Peyer's patch (tissue), 4 donors: ENCODE measurements around the gene IL21R.

Experiments used
- CTCF ChIP-seq, 6 experiments: fragments of 450-650 bp in 4 of 6; fragments of 200-600 bp in 2 of 6; sonication (generic) in 1 of 6; IDR thresholded peaks; one replicate each; pipeline ENCODE4 v1.5.1; 2017 to 2019; ENCODE audit warnings: antibody characterized with exemption in 6 of 6, mild to moderate bottlenecking in 3 of 6, moderate library complexity in 1 of 6
- POLR2A ChIP-seq, 2 donors: fragments of 450-650 bp; IDR thresholded peaks; one replicate each; pipeline ENCODE4 v1.5.1; 2017; ENCODE audit warnings: antibody characterized with exemption in 2 of 2, mild to moderate bottlenecking in 2 of 2, moderate library complexity in 2 of 2

DNA sequence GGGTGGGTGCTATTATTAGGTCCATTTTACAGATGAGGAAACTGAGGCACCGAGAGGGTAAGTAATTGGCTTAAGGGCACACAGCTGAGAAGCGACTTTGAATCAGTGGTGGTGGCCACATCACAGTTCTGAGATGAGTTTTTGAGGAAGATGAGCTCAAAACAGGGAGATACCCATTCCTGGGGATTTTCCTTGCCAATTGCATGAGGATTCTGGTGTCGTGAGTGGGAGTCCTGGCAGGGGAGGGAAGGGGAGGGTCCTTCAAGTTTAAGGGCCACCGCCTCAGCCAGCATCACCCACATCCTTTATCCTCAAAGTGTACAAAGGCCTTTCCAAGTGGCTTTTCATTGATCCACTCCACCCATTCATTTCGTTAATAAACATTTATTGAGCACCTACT, 45.3 kb downstream of the IL21R start:
- no peak for TF ChIP-seq CTCF (IDR thresholded peaks at IDR 0.05)
- no peak for TF ChIP-seq POLR2A (IDR thresholded peaks at IDR 0.05)
